GM10266 (cell line): ENCODE measurements around the gene DCAF15.

Experiments used
- DNase-seq: peaks from one replicate; pipeline ENCODE4 v3.0.0; 2012; ENCODE audit errors: extremely low spot score
- CTCF ChIP-seq: IDR thresholded peaks from 2 replicates; pipeline ENCODE4 v1.5.1; 2012; ENCODE audit warnings: mild to moderate bottlenecking, low read depth; ENCODE audit not compliant: control insufficient read depth, insufficient read depth; ENCODE audit errors: missing control alignments

DCAF15 gene

GRCh38 chr19:13992025-13992424 is 39.7 kb downstream of the DCAF15 start:
- TF ChIP-seq CTCF = no peak
- no peak for DNase-seq

GRCh38 chr19:13993590-13994300 is 41.4 kb downstream of the DCAF15 start:
- no peak for TF ChIP-seq CTCF
- DNase-seq = peak; percentile 11

DNA sequence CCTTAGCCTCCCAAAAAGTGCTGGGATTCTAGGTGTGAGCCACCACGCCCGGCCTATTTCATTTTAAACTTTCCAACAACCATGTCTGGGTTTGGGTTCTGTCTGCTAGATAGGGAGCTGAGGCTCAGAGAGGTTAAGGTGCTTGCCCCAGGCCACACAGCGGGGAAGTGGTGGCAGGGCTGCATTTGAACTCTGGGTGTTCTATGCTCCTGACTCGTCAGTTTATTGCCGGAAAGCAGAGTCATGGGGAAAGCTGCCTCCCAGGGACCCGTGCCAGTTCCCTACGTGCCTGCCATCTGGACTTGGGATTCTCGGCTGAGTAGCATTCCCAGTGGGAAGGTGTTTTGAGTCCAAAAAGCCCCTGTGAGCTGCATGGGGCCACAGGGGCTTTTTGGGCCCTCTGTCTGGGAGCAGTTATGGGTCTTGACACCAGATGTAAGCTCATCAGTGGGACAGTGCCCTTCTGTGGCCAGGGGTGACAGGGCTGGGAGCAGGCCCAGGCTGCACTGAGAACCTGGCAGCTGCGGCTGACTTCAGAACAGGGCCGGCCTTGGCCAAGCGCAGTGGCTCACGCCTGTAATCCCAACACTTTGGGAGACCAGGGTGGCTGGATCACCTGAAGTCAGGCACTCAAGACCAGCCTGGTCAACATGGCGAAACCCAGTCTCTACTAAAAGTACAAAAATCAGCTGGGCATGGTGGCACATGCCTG is 42.9 kb downstream of the DCAF15 start:
- TF ChIP-seq CTCF = no peak
- DNase-seq = peak; percentile 17

GRCh38 chr19:13995878-13996765 is 43.8 kb downstream of the DCAF15 start:
- no peak for DNase-seq
- no peak for TF ChIP-seq CTCF

DNA sequence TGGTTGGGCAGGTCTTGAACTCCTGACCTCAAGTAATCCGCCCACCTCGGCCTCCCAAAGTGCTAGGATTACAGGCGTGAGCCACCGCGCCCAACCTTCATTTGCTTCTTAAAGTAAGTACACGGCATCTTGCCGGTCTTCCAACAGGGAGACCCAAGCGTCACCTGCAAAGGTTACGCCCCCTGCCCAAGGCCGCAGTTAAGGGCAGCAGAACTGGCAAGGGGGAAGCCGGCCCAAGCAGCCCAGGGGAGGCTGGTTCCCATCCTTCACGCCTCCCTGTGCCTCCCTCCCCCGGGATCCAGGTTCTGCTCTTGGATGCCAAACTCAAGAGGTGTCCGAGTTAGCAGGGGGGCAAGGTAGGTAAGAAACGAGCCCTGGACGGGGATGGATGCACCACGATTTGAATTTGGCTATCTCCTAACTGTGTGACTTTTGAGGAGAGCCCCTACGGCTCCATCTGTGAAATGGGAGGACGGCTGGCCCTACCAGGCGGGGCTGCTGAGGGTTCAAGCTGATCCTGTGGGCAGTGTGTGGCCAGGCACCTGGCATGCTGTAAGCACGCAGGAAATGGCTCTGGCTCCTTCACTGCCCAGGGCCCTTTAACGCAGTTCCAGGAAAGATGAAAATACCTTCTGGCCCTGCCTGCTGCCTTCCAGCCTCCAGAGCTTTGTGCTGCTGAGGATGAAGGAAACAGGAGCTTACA is 44.8 kb downstream of the DCAF15 start:
- TF ChIP-seq CTCF = no peak
- no peak for DNase-seq

GRCh38 chr19:13997631-13997962 is 45.3 kb downstream of the DCAF15 start:
- TF ChIP-seq CTCF = no peak

GRCh38 chr19:13998426-13998825 is 46.1 kb downstream of the DCAF15 start:
- no peak for TF ChIP-seq CTCF
- DNase-seq = no peak

More at GRCh38 chr19:13997631-13997962, 45.3 kb downstream of the DCAF15 start:
- DNase-seq = no peak
